ENCODE data around the gene SPG7. TPM values are rescaled to one million over a fixed set of nuclear protein-coding genes. Genes with fewer than 3 reads are reported as not detected.
A peak's percentile ranks its signal among the peaks of the same experiment; 100 is the strongest.

Gene SPG7
- total and polyA plus RNA-seq, 9 of the 15 experiments (the other 6 are each of a cell fraction or from before 2014, with no cell fraction given), result 5.8 to 89.1 (median 49.4) TPM

DNA sequence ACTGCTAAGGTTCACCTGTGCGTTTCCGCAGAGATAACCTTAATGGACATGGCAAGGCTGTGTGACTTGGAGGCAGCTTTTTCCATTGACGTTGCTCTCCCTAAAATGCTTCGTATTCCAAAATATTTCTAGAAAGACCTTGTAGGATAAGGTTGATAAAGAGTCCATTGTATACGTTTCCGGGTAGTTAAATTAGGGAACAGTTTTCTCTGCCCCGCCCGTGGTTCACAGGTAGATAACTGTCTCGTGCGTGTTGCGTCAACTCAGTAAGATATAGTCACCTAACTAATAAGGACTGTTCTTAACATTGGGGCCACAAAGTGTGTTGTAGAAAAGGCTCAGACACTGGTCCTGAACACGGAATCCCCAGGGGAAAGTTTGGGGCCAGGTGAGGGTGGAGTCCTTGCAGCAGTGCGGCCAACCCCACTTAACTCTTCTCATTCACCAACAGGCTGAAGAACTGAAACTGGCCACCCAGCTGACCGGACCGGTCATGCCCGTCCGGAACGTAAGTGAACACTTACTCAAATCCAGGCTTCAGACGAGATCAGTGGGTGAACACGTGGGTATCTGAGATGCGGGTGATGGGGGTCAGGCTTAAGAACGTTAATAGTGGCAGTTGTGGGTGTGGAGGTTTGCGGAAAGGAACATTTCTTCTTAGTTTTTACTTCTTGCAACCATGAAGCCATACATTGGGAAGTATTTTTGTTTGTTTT lies 53.8 kb downstream of the SPG7 start (continued):
- TF ChIP-seq, protein P1, sequence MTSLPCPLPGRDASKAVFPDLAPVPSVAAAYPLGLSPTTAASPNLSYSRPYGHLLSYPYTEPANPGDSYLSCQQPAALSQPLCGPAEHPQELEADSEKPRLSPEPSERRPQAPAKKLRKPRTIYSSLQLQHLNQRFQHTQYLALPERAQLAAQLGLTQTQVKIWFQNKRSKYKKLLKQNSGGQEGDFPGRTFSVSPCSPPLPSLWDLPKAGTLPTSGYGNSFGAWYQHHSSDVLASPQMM (CRISPR knock-in tag; IDR thresholded peaks at IDR 0.05), result no peak
- TF ChIP-seq ZNF324 (CRISPR knock-in tag; IDR thresholded peaks at IDR 0.05), result no peak
- no peak for TF ChIP-seq BCOR (IDR thresholded peaks at IDR 0.05)
- no peak for TF ChIP-seq CHD1 (IDR thresholded peaks at IDR 0.05; ENCODE audit: low read length)
- TF ChIP-seq, protein P2, sequence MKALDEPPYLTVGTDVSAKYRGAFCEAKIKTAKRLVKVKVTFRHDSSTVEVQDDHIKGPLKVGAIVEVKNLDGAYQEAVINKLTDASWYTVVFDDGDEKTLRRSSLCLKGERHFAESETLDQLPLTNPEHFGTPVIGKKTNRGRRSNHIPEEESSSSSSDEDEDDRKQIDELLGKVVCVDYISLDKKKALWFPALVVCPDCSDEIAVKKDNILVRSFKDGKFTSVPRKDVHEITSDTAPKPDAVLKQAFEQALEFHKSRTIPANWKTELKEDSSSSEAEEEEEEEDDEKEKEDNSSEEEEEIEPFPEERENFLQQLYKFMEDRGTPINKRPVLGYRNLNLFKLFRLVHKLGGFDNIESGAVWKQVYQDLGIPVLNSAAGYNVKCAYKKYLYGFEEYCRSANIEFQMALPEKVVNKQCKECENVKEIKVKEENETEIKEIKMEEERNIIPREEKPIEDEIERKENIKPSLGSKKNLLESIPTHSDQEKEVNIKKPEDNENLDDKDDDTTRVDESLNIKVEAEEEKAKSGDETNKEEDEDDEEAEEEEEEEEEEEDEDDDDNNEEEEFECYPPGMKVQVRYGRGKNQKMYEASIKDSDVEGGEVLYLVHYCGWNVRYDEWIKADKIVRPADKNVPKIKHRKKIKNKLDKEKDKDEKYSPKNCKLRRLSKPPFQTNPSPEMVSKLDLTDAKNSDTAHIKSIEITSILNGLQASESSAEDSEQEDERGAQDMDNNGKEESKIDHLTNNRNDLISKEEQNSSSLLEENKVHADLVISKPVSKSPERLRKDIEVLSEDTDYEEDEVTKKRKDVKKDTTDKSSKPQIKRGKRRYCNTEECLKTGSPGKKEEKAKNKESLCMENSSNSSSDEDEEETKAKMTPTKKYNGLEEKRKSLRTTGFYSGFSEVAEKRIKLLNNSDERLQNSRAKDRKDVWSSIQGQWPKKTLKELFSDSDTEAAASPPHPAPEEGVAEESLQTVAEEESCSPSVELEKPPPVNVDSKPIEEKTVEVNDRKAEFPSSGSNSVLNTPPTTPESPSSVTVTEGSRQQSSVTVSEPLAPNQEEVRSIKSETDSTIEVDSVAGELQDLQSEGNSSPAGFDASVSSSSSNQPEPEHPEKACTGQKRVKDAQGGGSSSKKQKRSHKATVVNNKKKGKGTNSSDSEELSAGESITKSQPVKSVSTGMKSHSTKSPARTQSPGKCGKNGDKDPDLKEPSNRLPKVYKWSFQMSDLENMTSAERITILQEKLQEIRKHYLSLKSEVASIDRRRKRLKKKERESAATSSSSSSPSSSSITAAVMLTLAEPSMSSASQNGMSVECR (CRISPR knock-in tag; IDR thresholded peaks at IDR 0.05), result 0 out of 2 replicates have a peak, but pooled peaks have one; percentile 37
- no peak for TF ChIP-seq ADNP (tag; IDR thresholded peaks at IDR 0.05)
- TF ChIP-seq ETV5 (CRISPR knock-in tag; IDR thresholded peaks at IDR 0.05; ENCODE audit: low read depth), result no peak
- peak; percentile 0 for TF ChIP-seq KDM5B (IDR thresholded peaks at IDR 0.05; ENCODE audit: insufficient replicate concordance, low read depth, low read length)
- no peak for TF ChIP-seq PTTG1 (tag; IDR thresholded peaks at IDR 0.05; ENCODE audit: low read depth)
- TF ChIP-seq SAFB (IDR thresholded peaks at IDR 0.05; ENCODE audit: borderline replicate concordance, low read depth, low read length), result no peak
- TF ChIP-seq NR1H2 (CRISPR knock-in tag; IDR thresholded peaks at IDR 0.05), result no peak
- TF ChIP-seq, protein P3, sequence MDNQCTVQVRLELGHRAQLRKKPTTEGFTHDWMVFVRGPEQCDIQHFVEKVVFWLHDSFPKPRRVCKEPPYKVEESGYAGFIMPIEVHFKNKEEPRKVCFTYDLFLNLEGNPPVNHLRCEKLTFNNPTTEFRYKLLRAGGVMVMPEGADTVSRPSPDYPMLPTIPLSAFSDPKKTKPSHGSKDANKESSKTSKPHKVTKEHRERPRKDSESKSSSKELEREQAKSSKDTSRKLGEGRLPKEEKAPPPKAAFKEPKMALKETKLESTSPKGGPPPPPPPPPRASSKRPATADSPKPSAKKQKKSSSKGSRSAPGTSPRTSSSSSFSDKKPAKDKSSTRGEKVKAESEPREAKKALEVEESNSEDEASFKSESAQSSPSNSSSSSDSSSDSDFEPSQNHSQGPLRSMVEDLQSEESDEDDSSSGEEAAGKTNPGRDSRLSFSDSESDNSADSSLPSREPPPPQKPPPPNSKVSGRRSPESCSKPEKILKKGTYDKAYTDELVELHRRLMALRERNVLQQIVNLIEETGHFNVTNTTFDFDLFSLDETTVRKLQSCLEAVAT (IDR thresholded peaks at IDR 0.05), result 0 out of 4 replicates have a peak, but pooled peaks of 1 of the 2 experiments have one; percentile 17
- TF ChIP-seq MBD2 (IDR thresholded peaks at IDR 0.05; ENCODE audit: borderline replicate concordance, low read depth), result no peak
- TF ChIP-seq E2F3 (CRISPR knock-in tag; IDR thresholded peaks at IDR 0.05), result no peak
- TF ChIP-seq ZNF436 (CRISPR knock-in tag; IDR thresholded peaks at IDR 0.05), result no peak
- peak; percentile 29 for TF ChIP-seq EP400 (IDR thresholded peaks at IDR 0.05)
- TF ChIP-seq, protein P4, sequence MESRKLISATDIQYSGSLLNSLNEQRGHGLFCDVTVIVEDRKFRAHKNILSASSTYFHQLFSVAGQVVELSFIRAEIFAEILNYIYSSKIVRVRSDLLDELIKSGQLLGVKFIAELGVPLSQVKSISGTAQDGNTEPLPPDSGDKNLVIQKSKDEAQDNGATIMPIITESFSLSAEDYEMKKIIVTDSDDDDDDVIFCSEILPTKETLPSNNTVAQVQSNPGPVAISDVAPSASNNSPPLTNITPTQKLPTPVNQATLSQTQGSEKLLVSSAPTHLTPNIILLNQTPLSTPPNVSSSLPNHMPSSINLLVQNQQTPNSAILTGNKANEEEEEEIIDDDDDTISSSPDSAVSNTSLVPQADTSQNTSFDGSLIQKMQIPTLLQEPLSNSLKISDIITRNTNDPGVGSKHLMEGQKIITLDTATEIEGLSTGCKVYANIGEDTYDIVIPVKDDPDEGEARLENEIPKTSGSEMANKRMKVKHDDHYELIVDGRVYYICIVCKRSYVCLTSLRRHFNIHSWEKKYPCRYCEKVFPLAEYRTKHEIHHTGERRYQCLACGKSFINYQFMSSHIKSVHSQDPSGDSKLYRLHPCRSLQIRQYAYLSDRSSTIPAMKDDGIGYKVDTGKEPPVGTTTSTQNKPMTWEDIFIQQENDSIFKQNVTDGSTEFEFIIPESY (CRISPR knock-in tag; IDR thresholded peaks at IDR 0.05), result no peak
- no peak for TF ChIP-seq ZFP30 (CRISPR knock-in tag; IDR thresholded peaks at IDR 0.05; ENCODE audit: borderline replicate concordance)
- TF ChIP-seq SIX5 (IDR thresholded peaks at IDR 0.05; ENCODE audit: borderline replicate concordance in 1 of 2, insufficient read depth in 1 of 2, low read depth in 1 of 2, low read length in 2 of 2), result no peak
- TF ChIP-seq LEF1 (IDR thresholded peaks at IDR 0.05), result no peak
